PC-3 (cell line): ENCODE measurements around the gene ARHGEF37.

Experiments used
- CTCF ChIP-seq: fragments of 300-600 bp; sonication (generic); conservative IDR thresholded peaks from 2 replicates; pipeline ENCODE4 v1.5.1; 2017; ENCODE audit warnings: antibody characterized with exemption, low read depth, mild to moderate bottlenecking, low read length
- EZH2 ChIP-seq: fragments of 300-600 bp; sonication (generic); IDR thresholded peaks from one replicate; pipeline ENCODE4 v1.6.1; 2017; ENCODE audit warnings: antibody characterized with exemption, mild to moderate bottlenecking, low read length; ENCODE audit not compliant: unreplicated experiment
- EZH2phosphoT487 ChIP-seq: fragments of 300-600 bp; sonication (generic); IDR thresholded peaks from 2 replicates; pipeline ENCODE4 v1.6.1; 2018; ENCODE audit warnings: mild to moderate bottlenecking, antibody characterized with exemption, low read length, borderline replicate concordance

- TF ChIP-seq CTCF (no peak), EZH2phosphoT487 (no peak), EZH2 (no peak)
Observed at GRCh38 chr5:149550594-149551226, 30.6 kb upstream of the ARHGEF37 start.
